HCT116 (cell line): ENCODE results near the gene RANGRF. TPM values are rescaled to one million over a fixed set of nuclear protein-coding genes. Genes with fewer than 3 reads are reported as not detected.
"Not testable (repeated sequence)": the region's sequence is repeated elsewhere in the genome, so short reads cannot be mapped to it uniquely, and the experiment has no call there.

Source experiments
- ATAC-seq: fragments of 200-7000 bp; cut with Tn5 transposase; 2 replicates; pipeline ENCODE4 v1.9.1; 2020; ENCODE audit warnings: mild to moderate bottlenecking, moderate library complexity
- BruUV-seq: library from RNA; stranded (reverse); fragments of 400-500 nt; replicated peaks from 2 replicates; lab custom pipeline; 2021; lab: Mats Ljungman, UMichigan
- CTCF ChIA-PET: fragments of 300-600 bp; sonication (Branson Sonifier 250); formaldehyde crosslinking; loops from one replicate; lab custom pipeline; 2021; ENCODE audit warnings: antibody characterized with exemption; lab: Charles Lee
- POLR2A ChIA-PET: fragments of 300-600, 350-600 bp; sonication (Branson Sonifier 250); formaldehyde crosslinking; loops from one replicate; lab custom pipeline; 2021; ENCODE audit warnings: antibody characterized with exemption; lab: Charles Lee
- RAD21 ChIA-PET, 2 experiments: fragments of 300-600 bp; sonication (Branson Sonifier 250); formaldehyde crosslinking; loops; one replicate each; lab custom pipeline; 2023; ENCODE audit warnings: low total read pairs in 2 of 2; ENCODE audit not compliant: uncharacterized antibody in 2 of 2, unreplicated experiment in 2 of 2, low non-redundant PET in 1 of 2; lab: Charles Lee
- DNase-seq: peaks from one replicate; pipeline ENCODE4 v3.0.0-alpha.2; 2010; ENCODE audit warnings: low read depth, low spot score
- H2AFZ ChIP-seq: fragments of 200-600 bp; shearing (Covaris generic), sonication (generic); 2 replicates; pipeline ENCODE4 v1.6.1; 2017; ENCODE audit warnings: low read depth, mixed run types, mixed read lengths, antibody characterized with exemption, low read length; ENCODE audit not compliant: poor library complexity, severe bottlenecking
- H3K27ac ChIP-seq: 2 replicates; pipeline ENCODE4 v1.5.1; 2012; ENCODE audit warnings: low read depth, low read length
- H3K27me3 ChIP-seq: fragments of 200-600 bp; sonication (generic); 2 replicates; pipeline ENCODE4 v1.6.1; 2016; ENCODE audit warnings: mixed run types, low read length, mixed read lengths; ENCODE audit not compliant: insufficient read depth
- H3K36me3 ChIP-seq, 2 experiments: fragments of 200-500 bp in 1 of 2; fragments of 200-600 bp in 1 of 2; sonication (Bioruptor generic) in 1 of 2; sonication (generic) in 1 of 2; 2 replicates each; pipeline versions ENCODE4 v1.5.1 to v1.6.1; 2014 to 2016; ENCODE audit warnings: low read length in 2 of 2, inconsistent platforms in 1 of 2, mixed read lengths in 1 of 2, mixed run types in 1 of 2; ENCODE audit not compliant: insufficient read depth in 2 of 2, control insufficient read depth in 1 of 2
- H3K4me1 ChIP-seq, 2 experiments: fragments of 200-600 bp in 1 of 2; sonication (generic) in 1 of 2; 2 replicates each; pipeline versions ENCODE4 v1.5.1 to v1.6.1; 2012 to 2017; ENCODE audit warnings: low read length in 2 of 2, inconsistent platforms in 1 of 2, mild to moderate bottlenecking in 1 of 2, mixed read lengths in 1 of 2, mixed run types in 1 of 2, moderate library complexity in 1 of 2; ENCODE audit not compliant: insufficient read depth in 2 of 2, control insufficient read depth in 1 of 2
- H3K4me2 ChIP-seq: fragments of 200-600 bp; sonication (generic); 2 replicates; pipeline ENCODE4 v1.6.1; 2017; ENCODE audit warnings: mixed run types, low read length, mixed read lengths
- H3K4me3 ChIP-seq, 2 experiments: fragments of 200-600 bp in 1 of 2; sonication (generic) in 1 of 2; replicated peaks in 1 of 2; 2 replicates each; pipeline ENCODE4 v1.5.1; 2011 to 2016; ENCODE audit warnings: low read length in 2 of 2, control low read depth in 1 of 2, low read depth in 1 of 2, mild to moderate bottlenecking in 1 of 2, mixed read lengths in 1 of 2, mixed run types in 1 of 2
- H3K79me2 ChIP-seq: fragments of 200-600 bp; sonication (generic); 2 replicates; pipeline ENCODE4 v1.6.1; 2017; ENCODE audit warnings: mild to moderate bottlenecking, mixed run types, low read length, moderate library complexity, mixed read lengths; ENCODE audit not compliant: insufficient read depth
- H3K9ac ChIP-seq: fragments of 200-600 bp; sonication (generic); 2 replicates; pipeline ENCODE4 v1.6.1; 2016; ENCODE audit warnings: low read length, mixed read lengths
- H3K9me2 ChIP-seq: fragments of 200-600 bp; sonication (generic), shearing (Covaris generic); 2 replicates; pipeline ENCODE4 v1.6.1; 2017; ENCODE audit warnings: mixed run types, mild to moderate bottlenecking, moderate library complexity; ENCODE audit not compliant: insufficient read depth
- H3K9me3 ChIP-seq, 2 experiments: fragments of 200-500 bp in 1 of 2; fragments of 200-600 bp in 1 of 2; sonication (Bioruptor generic) in 1 of 2; sonication (generic) in 1 of 2; 2 replicates each; pipeline ENCODE4 v1.6.1; 2014 to 2017; ENCODE audit warnings: low read length in 2 of 2, mixed read lengths in 2 of 2, inconsistent platforms in 1 of 2, low read depth in 1 of 2, mild to moderate bottlenecking in 1 of 2, mixed run types in 1 of 2, moderate library complexity in 1 of 2; ENCODE audit not compliant: control insufficient read depth in 1 of 2, insufficient read depth in 1 of 2
- H4K20me1 ChIP-seq: fragments of 200-600 bp; sonication (generic), shearing (Covaris generic); 2 replicates; pipeline ENCODE4 v1.6.1; 2017; ENCODE audit warnings: mixed run types, mild to moderate bottlenecking, moderate library complexity; ENCODE audit not compliant: insufficient read depth
- CBX3 ChIP-seq: IDR thresholded peaks from 2 replicates; pipeline ENCODE4 v1.6.1; 2012; ENCODE audit warnings: low read depth
- FOSL1 ChIP-seq: IDR thresholded peaks from 2 replicates; pipeline ENCODE4 v1.6.1; 2012; ENCODE audit warnings: low read depth
- POLR2AphosphoS5 ChIP-seq: IDR thresholded peaks from 2 replicates; pipeline ENCODE4 v1.6.1; 2011; ENCODE audit warnings: mild to moderate bottlenecking, low read depth, low read length, moderate library complexity
- RAD21 ChIP-seq: IDR thresholded peaks from 2 replicates; pipeline ENCODE4 v1.6.1; 2012; ENCODE audit warnings: low read depth, mild to moderate bottlenecking
- SP1 ChIP-seq: IDR thresholded peaks from 2 replicates; pipeline ENCODE4 v1.6.1; 2012; ENCODE audit warnings: low read depth
- intact Hi-C: fragments of 100-400 bp; cut with micrococcal nuclease; formaldehyde crosslinking; loops from 2 replicates; pipeline ENCODE4 v1.10.0; 2022
- total RNA-seq: library from RNA; stranded (reverse); gene quantifications from one replicate; pipeline ENCODE4 v1.2.1, GENCODE V29; 2021; ENCODE audit not compliant: unreplicated experiment
- TF ChIP-seq, protein P1 (sequence below), 3 experiments: fragments of 200-600 bp in 1 of 3; sonication (generic) in 1 of 3; IDR thresholded peaks in 2 of 3; conservative IDR thresholded peaks in 1 of 3; 2 replicates each; pipeline ENCODE4 v1.5.1; 2012 to 2017; ENCODE audit warnings: low read depth in 2 of 3, low read length in 2 of 3, antibody characterized with exemption in 1 of 3, borderline replicate concordance in 1 of 3, control low read depth in 1 of 3, mild to moderate bottlenecking in 1 of 3, mixed read lengths in 1 of 3, mixed run types in 1 of 3, moderate library complexity in 1 of 3; ENCODE audit not compliant: insufficient read depth in 1 of 3

RANGRF gene
- total RNA-seq, 1 experiment from 2014 or later = 33.2 TPM

DNA sequence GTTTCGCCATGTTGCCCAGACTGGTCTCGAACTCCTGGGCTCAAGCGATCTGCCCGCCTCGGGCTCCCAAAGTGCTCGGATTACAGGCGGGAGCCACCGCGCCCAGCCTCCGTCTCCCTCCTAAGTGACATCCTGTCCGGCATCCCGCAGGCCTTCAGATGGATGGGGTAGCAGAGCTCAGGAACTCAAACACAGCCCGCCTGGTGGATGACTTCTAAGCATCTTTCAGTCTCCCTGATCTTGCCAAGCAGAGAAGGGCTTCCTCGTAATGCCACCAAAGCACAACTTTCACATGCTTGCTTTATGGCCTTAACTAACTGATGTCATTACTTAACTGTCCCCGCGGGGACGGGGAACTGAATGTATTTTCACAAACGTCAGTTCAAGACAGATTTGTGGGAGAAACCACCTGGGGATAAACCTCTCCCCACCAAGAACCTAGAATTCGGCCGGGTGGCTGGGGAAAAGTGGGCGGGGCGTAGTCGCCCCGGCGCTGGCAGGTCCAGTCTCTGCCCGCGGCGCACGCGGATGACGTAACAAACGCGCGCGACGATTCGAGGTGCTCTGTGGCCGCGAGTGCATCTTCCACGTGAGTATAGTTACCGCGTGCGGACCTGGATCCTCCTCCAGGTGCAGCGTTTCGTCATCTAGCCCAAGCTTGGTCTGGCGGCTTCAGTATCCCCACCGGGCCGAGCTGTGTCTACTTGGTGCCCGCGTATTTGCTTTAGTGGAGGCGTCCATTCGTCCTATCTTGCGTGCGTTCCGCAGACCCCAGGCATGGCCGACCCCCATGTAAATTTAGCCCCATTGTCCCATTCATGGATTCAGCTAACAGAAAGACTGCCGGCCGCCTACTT is 39.5 kb upstream of the RANGRF start, which contains the start of gene PFAS (continued):
- TF ChIP-seq, protein P1, sequence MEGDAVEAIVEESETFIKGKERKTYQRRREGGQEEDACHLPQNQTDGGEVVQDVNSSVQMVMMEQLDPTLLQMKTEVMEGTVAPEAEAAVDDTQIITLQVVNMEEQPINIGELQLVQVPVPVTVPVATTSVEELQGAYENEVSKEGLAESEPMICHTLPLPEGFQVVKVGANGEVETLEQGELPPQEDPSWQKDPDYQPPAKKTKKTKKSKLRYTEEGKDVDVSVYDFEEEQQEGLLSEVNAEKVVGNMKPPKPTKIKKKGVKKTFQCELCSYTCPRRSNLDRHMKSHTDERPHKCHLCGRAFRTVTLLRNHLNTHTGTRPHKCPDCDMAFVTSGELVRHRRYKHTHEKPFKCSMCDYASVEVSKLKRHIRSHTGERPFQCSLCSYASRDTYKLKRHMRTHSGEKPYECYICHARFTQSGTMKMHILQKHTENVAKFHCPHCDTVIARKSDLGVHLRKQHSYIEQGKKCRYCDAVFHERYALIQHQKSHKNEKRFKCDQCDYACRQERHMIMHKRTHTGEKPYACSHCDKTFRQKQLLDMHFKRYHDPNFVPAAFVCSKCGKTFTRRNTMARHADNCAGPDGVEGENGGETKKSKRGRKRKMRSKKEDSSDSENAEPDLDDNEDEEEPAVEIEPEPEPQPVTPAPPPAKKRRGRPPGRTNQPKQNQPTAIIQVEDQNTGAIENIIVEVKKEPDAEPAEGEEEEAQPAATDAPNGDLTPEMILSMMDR (IDR thresholded peaks at IDR 0.05 in 2 of 3, conservative IDR thresholded peaks at IDR 0.05 in 1 of 3; ENCODE audit: borderline replicate concordance in 1 of 3, insufficient read depth in 1 of 3, low read depth in 2 of 3, low read length in 2 of 3) = no peak

DNA sequence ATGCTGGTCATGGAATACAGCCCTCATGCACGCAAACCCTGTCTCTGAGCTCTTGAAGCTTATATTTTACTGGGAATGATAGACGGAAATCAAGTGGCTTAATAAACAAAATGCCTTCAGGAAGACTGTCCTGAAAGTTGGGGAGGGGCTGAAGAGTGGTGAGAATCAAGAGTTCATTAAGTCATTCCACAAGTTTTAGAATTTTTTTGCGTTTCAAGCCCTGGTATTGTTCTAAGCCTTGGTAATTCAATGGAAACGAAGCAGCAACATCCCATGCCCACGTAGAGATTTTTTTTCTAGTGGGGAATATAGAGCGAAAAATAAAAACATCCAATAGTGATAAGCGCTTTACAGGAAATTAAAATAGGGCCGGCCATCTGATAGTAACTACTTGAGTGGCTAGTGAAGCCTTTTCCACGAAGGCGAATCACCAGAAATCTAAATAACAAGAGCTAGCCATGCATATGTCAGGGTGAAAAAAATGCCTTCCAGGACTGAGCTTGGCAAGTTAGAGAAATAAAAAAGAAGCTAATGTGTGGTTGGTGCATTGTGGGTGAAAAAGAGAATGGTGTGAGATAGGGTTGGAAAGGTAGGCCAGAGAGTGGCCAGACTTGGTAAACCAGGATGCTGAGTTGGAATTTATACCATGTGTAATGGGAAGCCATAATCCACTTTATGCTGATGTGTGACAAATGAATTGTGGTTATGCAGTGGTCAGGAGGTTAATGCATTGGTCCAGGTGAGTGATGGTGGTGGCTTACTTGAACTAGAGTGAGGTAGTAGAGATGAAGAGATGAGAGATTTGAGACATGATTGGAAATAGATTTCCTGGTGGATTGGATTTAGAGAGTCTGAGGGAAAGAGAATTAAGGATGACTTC is 38.6 kb upstream of the RANGRF start:
- Histone ChIP-seq H3K4me2 (peak overlapping the region; percentile 93), H3K9me3 (no peaks in the 10 kb centered on the region), H3K36me3 (peaks cover 6 to 14% of the 10 kb centered on the region in 2 experiments; a peak in 3 of 4 replicates), H3K4me1 (peaks cover 14 to 24% of the 10 kb centered on the region in 2 experiments), H2AFZ (no peak overlapping the region), H3K79me2 (peaks cover 76% of the 10 kb centered on the region), H3K27ac (peak overlapping the region; percentile 98), H3K9ac (peak overlapping the region; percentile 91), H3K27me3 (no peaks in the 10 kb centered on the region), H4K20me1 (no peaks in the 10 kb centered on the region), H3K9me2 (no peaks in the 10 kb centered on the region), H3K4me3 (peak overlapping the region; percentile 85 to 99)
- ChIA-PET POLR2A (interaction anchor here (0.7 to 4.1 kb wide), 3 partner anchors 39 to 61 kb away, joined by 3 to 25 read pairs (median 9); partner anchors contain the start of genes RANGRF and SLC25A35), RAD21 (no interaction called here), CTCF (interaction anchor here (0.6 kb wide), 1 partner anchor 65 kb away, joined by 3 read pairs; no protein-coding TSS in a partner anchor)
- DNase-seq (no peak), ATAC-seq (no peak)
- TF ChIP-seq CBX3 (no peak), RAD21 (no peak), POLR2AphosphoS5 (no peak), SP1 (no peak), FOSL1 (no peak)
- intact Hi-C loops = loop anchor here (2.0 to 5.0 kb wide), 3 partner anchors 37 to 133 kb away; partner anchors contain the start of genes RANGRF and RPL26
- TSS peak; percentile 79 for BruUV-seq

DNA sequence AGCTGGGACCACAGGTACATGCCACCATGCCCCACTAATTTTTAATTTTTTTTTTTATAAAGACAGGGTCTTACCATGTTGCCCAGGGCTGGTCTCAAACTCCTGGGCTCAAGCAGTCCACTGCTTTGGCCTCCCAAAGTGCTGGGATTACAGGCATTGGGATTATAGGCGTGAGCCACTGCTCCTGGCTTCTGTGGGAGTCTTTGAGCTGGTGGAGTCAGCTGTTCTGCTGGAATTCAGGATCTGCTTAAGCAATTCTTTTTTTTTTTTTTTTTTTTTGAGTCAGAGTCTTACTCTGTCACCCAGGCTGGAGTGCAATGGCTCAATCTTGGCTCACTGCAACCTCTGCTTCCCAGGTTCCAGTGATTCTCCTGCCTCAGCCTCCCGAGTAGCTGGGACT is 37.1 kb upstream of the RANGRF start:
- BruUV-seq, H3K27me3 ChIP-seq, H3K9me3 ChIP-seq, DNase-seq, H2AFZ ChIP-seq, H3K4me2 ChIP-seq, ATAC-seq, H3K27ac ChIP-seq, CTCF ChIA-PET, H4K20me1 ChIP-seq, H3K9ac ChIP-seq, H3K4me3 ChIP-seq, H3K9me2 ChIP-seq: not testable (repeated sequence)
- POLR2A ChIA-PET = interaction anchor here (0.8 kb wide), 1 partner anchor 78 kb away, joined by 3 read pairs; no protein-coding TSS in a partner anchor
- peaks cover 8 to 18% of the 10 kb centered on the region in 2 experiments; a peak in 3 of 4 replicates for H3K4me1 ChIP-seq
- H3K79me2 ChIP-seq = peaks cover 70% of the 10 kb centered on the region
- RAD21 ChIA-PET = interaction anchor here in 1 of 2 experiments (0.7 kb wide), 1 partner anchor 126 kb away, joined by 3 read pairs; no protein-coding TSS in a partner anchor
- H3K36me3 ChIP-seq = peaks cover 10 to 24% of the 10 kb centered on the region in 2 experiments; a peak in 3 of 4 replicates
- intact Hi-C loops = loop anchor here (5.0 kb wide), 1 partner anchor 36 kb away; the partner anchor contains the start of gene RANGRF
